LoVo (cell line): Measurements from ENCODE around the gene RAB41.
"Not testable (repeated sequence)": the region's sequence is repeated elsewhere in the genome, so short reads cannot be mapped to it uniquely, and the experiment has no call there.

Experiments
- DNase-seq: peaks from one replicate; pipeline ENCODE4 v3.0.0-alpha.2; 2016; ENCODE audit warnings: low spot score

RAB41 gene

GRCh38 chrX:70289793-70290770, 8.1 kb downstream of the RAB41 start, which contains the start of the genes KIF4A and PDZD11:
Gene KIF4A, plus strand, starts transcription at chrX:70290104. Its CDS starts 355 bp downstream, at chrX:70290459.
Gene PDZD11, minus strand, starts transcription at chrX:70289927. Its CDS starts 586 bp downstream, at chrX:70289341.
- DNase-seq, result peak; percentile 77

GRCh38 chrX:70292788-70293187, 10.8 kb downstream of the RAB41 start:
- no peak for DNase-seq

- DNase-seq, result no peak
Observed at GRCh38 chrX:70293621-70294020, 11.6 kb downstream of the RAB41 start.

- no peak for DNase-seq
Observed at GRCh38 chrX:70301716-70302115, 19.7 kb downstream of the RAB41 start.

- DNase-seq, result no peak
Observed at GRCh38 chrX:70313503-70313902, 31.5 kb downstream of the RAB41 start.

GRCh38 chrX:70322784-70323183, 40.8 kb downstream of the RAB41 start:
- DNase-seq, result no peak

- not testable (repeated sequence) for DNase-seq
Observed at GRCh38 chrX:70323628-70324027, 41.7 kb downstream of the RAB41 start.

- DNase-seq, result no peak
Observed at GRCh38 chrX:70324326-70324725, 42.4 kb downstream of the RAB41 start.

GRCh38 chrX:70331161-70331560, 49.2 kb downstream of the RAB41 start:
- DNase-seq, result no peak

- DNase-seq, result no peak
Observed at GRCh38 chrX:70332600-70332999, 50.6 kb downstream of the RAB41 start.
